H9 (cell line): Measurements from ENCODE around the gene DIP2C. TPM values are rescaled to one million over a fixed set of nuclear protein-coding genes. Genes with fewer than 3 reads are reported as not detected.

Source experiments
- DNase-seq: peaks from one replicate; pipeline ENCODE4 v3.0.0-alpha.2; 2017
- H2AFZ ChIP-seq: one replicate; pipeline ENCODE4 v1.6.1; 2013; ENCODE audit warnings: mild to moderate bottlenecking, low read length, control low read depth, moderate library complexity
- H2AK5ac ChIP-seq: 2 replicates; pipeline ENCODE4 v1.6.1; 2013; ENCODE audit warnings: low read length, control low read depth, mixed read lengths; ENCODE audit not compliant: insufficient read length
- H2BK120ac ChIP-seq: one replicate; pipeline ENCODE4 v1.6.1; 2013; ENCODE audit warnings: low read depth, mild to moderate bottlenecking, low read length, control low read depth, inconsistent platforms; ENCODE audit not compliant: poor library complexity, severe bottlenecking
- H2BK12ac ChIP-seq: 2 replicates; pipeline ENCODE4 v1.6.1; 2013; ENCODE audit warnings: low read length, control low read depth, mixed read lengths, low read depth; ENCODE audit not compliant: insufficient read length
- H2BK15ac ChIP-seq: 2 replicates; pipeline ENCODE4 v1.6.1; 2013; ENCODE audit warnings: low read depth, low read length, control low read depth
- H2BK20ac ChIP-seq: one replicate; pipeline ENCODE4 v1.6.1; 2013; ENCODE audit warnings: low read depth, mild to moderate bottlenecking, low read length, control low read depth, inconsistent platforms; ENCODE audit not compliant: poor library complexity, severe bottlenecking
- H2BK5ac ChIP-seq: 2 replicates; pipeline ENCODE4 v1.6.1; 2013; ENCODE audit warnings: low read length, control low read depth, mixed read lengths; ENCODE audit not compliant: insufficient read length
- H3K14ac ChIP-seq: 2 replicates; pipeline ENCODE4 v1.6.1; 2013; ENCODE audit warnings: low read length, control low read depth; ENCODE audit not compliant: insufficient read depth
- H3K18ac ChIP-seq: 2 replicates; pipeline ENCODE4 v1.6.1; 2013; ENCODE audit warnings: low read depth, mild to moderate bottlenecking, mixed read lengths, low read length, control low read depth; ENCODE audit not compliant: insufficient read length
- H3K23ac ChIP-seq: 2 replicates; pipeline ENCODE4 v1.6.1; 2013; ENCODE audit warnings: low read length, control low read depth, mixed read lengths, low read depth; ENCODE audit not compliant: insufficient read length
- H3K23me2 ChIP-seq: 2 replicates; pipeline ENCODE4 v1.6.1; 2013; ENCODE audit warnings: low read depth, mild to moderate bottlenecking, mixed read lengths, low read length, control low read depth; ENCODE audit not compliant: insufficient read length, poor library complexity, severe bottlenecking
- H3K27ac ChIP-seq: 2 replicates; pipeline ENCODE4 v1.5.1; 2013; ENCODE audit warnings: low read length, control low read depth, mixed read lengths, low read depth; ENCODE audit not compliant: insufficient read length
- H3K27me3 ChIP-seq: 2 replicates; pipeline ENCODE4 v1.6.1; 2013; ENCODE audit warnings: low read length, control low read depth, inconsistent platforms; ENCODE audit not compliant: insufficient read depth
- H3K4ac ChIP-seq: 2 replicates; pipeline ENCODE4 v1.6.1; 2013; ENCODE audit warnings: low read depth, mild to moderate bottlenecking, control low read depth, inconsistent platforms, low read length, moderate library complexity
- H3K4me1 ChIP-seq: 2 replicates; pipeline ENCODE4 v1.6.1; 2013; ENCODE audit warnings: low read length, control low read depth, inconsistent platforms; ENCODE audit not compliant: insufficient read depth
- H3K4me2 ChIP-seq: 2 replicates; pipeline ENCODE4 v1.6.1; 2013; ENCODE audit warnings: low read length, control low read depth, mixed read lengths; ENCODE audit not compliant: insufficient read length, insufficient read depth
- H3K56ac ChIP-seq: 2 replicates; pipeline ENCODE4 v1.6.1; 2013; ENCODE audit warnings: low read depth, mild to moderate bottlenecking, mixed read lengths, low read length, control low read depth; ENCODE audit not compliant: insufficient read length
- H3K79me1 ChIP-seq: 2 replicates; pipeline ENCODE4 v1.6.1; 2013; ENCODE audit warnings: low read depth, mild to moderate bottlenecking, moderate library complexity, low read length, control low read depth, inconsistent platforms; ENCODE audit not compliant: insufficient read depth, poor library complexity, severe bottlenecking
- H3K79me2 ChIP-seq: 2 replicates; pipeline ENCODE4 v1.6.1; 2013; ENCODE audit warnings: low read length, control low read depth, inconsistent platforms; ENCODE audit not compliant: insufficient read depth
- H3K9ac ChIP-seq: 2 replicates; pipeline ENCODE4 v1.6.1; 2013; ENCODE audit warnings: low read length, control low read depth, mixed read lengths; ENCODE audit not compliant: insufficient read length; ENCODE audit errors: extremely low read depth
- H3K9me3 ChIP-seq: one replicate; pipeline ENCODE4 v1.6.1; 2013; ENCODE audit warnings: low read depth, low read length, inconsistent platforms; ENCODE audit not compliant: control insufficient read depth
- H3T11ph ChIP-seq: one replicate; pipeline ENCODE4 v1.6.1; 2013; ENCODE audit warnings: mild to moderate bottlenecking, low read length, control low read depth, inconsistent platforms
- H4K20me1 ChIP-seq: one replicate; pipeline ENCODE4 v1.6.1; 2013; ENCODE audit not compliant: control insufficient read depth, insufficient read length, insufficient read depth
- H4K5ac ChIP-seq: 2 replicates; pipeline ENCODE4 v1.6.1; 2013; ENCODE audit warnings: low read depth, mild to moderate bottlenecking, mixed read lengths, low read length, control low read depth; ENCODE audit not compliant: insufficient read length
- H4K8ac ChIP-seq: replicated peaks from 2 replicates; pipeline ENCODE4 v1.6.1; 2013; ENCODE audit warnings: low read length, control low read depth, mixed read lengths, low read depth; ENCODE audit not compliant: insufficient read length
- H4K91ac ChIP-seq: 2 replicates; pipeline ENCODE4 v1.6.1; 2013; ENCODE audit warnings: low read depth, mild to moderate bottlenecking, moderate library complexity, mixed read lengths, low read length, control low read depth; ENCODE audit not compliant: insufficient read length
- H3K27ac Mint-ChIP-seq, 3 experiments: 2 replicates in 2 of 3; 3 replicates in 1 of 3; pipeline ENCODE4 v1.8.0; 2020 to 2021; ENCODE audit warnings: mixed read lengths in 3 of 3, mild to moderate bottlenecking in 1 of 3, moderate library complexity in 1 of 3
- H3K27me3 Mint-ChIP-seq: 2 replicates; pipeline ENCODE4 v1.8.0; 2021; ENCODE audit warnings: low read depth, mild to moderate bottlenecking, moderate library complexity, mixed read lengths
- H3K36me3 Mint-ChIP-seq, 3 experiments: 2 replicates in 2 of 3; 3 replicates in 1 of 3; pipeline ENCODE4 v1.8.0; 2020 to 2021; ENCODE audit warnings: low read depth in 3 of 3, mixed read lengths in 3 of 3; ENCODE audit not compliant: insufficient read depth in 1 of 3
- H3K4me1 Mint-ChIP-seq, 2 experiments: 2 replicates each; pipeline ENCODE4 v1.8.0; 2020; ENCODE audit warnings: mixed read lengths in 2 of 2
- H3K4me3 Mint-ChIP-seq, 2 experiments: 2 replicates in 1 of 2; 3 replicates in 1 of 2; pipeline ENCODE4 v1.8.0; 2020 to 2021; ENCODE audit warnings: mild to moderate bottlenecking in 2 of 2, mixed read lengths in 2 of 2, moderate library complexity in 1 of 2
- H3K9me3 Mint-ChIP-seq, 2 experiments: 2 replicates in 1 of 2; 3 replicates in 1 of 2; pipeline ENCODE4 v1.8.0; 2020; ENCODE audit warnings: mild to moderate bottlenecking in 2 of 2, mixed read lengths in 2 of 2, moderate library complexity in 1 of 2
- WGBS: extraction: QIAGEN DNeasy Blood & Tissue Kit; methylation state at CpG from one replicate; pipeline ENCODE4 v1.1.7; 2013; ENCODE audit warnings: missing lambda C conversion rate, low lambda C conversion rate, mixed read lengths; ENCODE audit not compliant: insufficient read length; ENCODE audit errors: extremely low coverage; 5-methylcytosine and 5-hydroxymethylcytosine counted together
- total RNA-seq: library from RNA; stranded (reverse); gene quantifications from 2 replicates; pipeline ENCODE4 v1.2.1, GENCODE V29; 2021
- TF ChIP-seq, protein P1 (sequence below): fragments of 200-600 bp; sonication (generic); conservative IDR thresholded peaks from 3 replicates; pipeline ENCODE4 v1.8.0; 2021; ENCODE audit warnings: antibody characterized with exemption, mild to moderate bottlenecking

The DIP2C gene
- total RNA-seq, 1 experiment from 2014 or later, result 7.9 TPM

DNA sequence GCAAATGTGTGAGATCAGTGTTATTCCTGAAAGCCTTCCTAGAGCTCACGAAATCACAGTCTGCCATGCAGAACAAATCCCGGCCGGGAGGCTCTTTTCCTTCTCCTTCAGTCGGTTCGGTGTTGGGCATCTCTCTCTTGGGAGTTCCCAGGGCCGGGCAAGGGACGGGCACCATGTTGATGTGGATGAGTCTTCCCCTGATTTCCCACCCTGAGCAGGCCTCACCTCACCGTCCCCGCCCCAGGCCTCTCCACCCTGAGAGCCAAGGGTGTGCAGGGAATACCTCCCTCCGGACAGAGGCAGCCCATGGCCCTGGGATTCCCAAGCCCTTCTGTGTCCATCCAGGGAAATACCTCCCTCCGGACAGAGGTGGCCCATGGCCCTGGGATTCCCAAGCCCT lies 28.0 kb upstream of the DIP2C start:
- Mint-ChIP-seq H3K9me3 (peaks cover 33 to 35% of the 10 kb centered on the region in 2 experiments), H3K27ac (no peak overlapping the region), H3K4me1 (no peaks in the 10 kb centered on the region), H3K36me3 (peaks cover 4 to 10% (median 5%) of the 10 kb centered on the region in 3 experiments; a peak in 5 of 7 replicates), H3K4me3 (no peak overlapping the region), H3K27me3 (peaks cover 18% of the 10 kb centered on the region)
- Histone ChIP-seq H3K56ac (no peak overlapping the region), H3K4me1 (no peaks in the 10 kb centered on the region), H2BK5ac (no peak overlapping the region), H2BK15ac (no peak overlapping the region), H4K8ac (no peak overlapping the region), H3K9ac (no peak overlapping the region), H4K20me1 (no peaks in the 10 kb centered on the region), H2BK12ac (no peak overlapping the region), H2BK120ac (no peak overlapping the region), H3K23me2 (no peaks in the 10 kb centered on the region), H3K9me3 (no peaks in the 10 kb centered on the region), H3K79me2 (no peaks in the 10 kb centered on the region), H3K18ac (no peak overlapping the region), H3K27ac (no peak overlapping the region), H3T11ph (no peak overlapping the region), H2AFZ (no peak overlapping the region), H3K4ac (no peak overlapping the region), H3K23ac (no peak overlapping the region), H4K5ac (no peak overlapping the region), H2BK20ac (no peak overlapping the region), H3K79me1 (no peaks in the 10 kb centered on the region), H2AK5ac (no peak overlapping the region), H3K4me2 (no peak overlapping the region), H3K27me3 (no peaks in the 10 kb centered on the region), H3K14ac (no peak overlapping the region), H4K91ac (no peak overlapping the region)
- TF ChIP-seq, protein P1, sequence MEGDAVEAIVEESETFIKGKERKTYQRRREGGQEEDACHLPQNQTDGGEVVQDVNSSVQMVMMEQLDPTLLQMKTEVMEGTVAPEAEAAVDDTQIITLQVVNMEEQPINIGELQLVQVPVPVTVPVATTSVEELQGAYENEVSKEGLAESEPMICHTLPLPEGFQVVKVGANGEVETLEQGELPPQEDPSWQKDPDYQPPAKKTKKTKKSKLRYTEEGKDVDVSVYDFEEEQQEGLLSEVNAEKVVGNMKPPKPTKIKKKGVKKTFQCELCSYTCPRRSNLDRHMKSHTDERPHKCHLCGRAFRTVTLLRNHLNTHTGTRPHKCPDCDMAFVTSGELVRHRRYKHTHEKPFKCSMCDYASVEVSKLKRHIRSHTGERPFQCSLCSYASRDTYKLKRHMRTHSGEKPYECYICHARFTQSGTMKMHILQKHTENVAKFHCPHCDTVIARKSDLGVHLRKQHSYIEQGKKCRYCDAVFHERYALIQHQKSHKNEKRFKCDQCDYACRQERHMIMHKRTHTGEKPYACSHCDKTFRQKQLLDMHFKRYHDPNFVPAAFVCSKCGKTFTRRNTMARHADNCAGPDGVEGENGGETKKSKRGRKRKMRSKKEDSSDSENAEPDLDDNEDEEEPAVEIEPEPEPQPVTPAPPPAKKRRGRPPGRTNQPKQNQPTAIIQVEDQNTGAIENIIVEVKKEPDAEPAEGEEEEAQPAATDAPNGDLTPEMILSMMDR, result no peak
- no CpG with 5 or more reads among the region's 11 CpGs for WGBS
- DNase-seq, result no peak
